Esophagus squamous epithelium (tissue), 5 donors: ENCODE results near the gene EDN3. TPM values are rescaled to one million over a fixed set of nuclear protein-coding genes. Genes with fewer than 3 reads are reported as not detected.

ENCODE experiments used
- DNase-seq: peaks from one replicate; lab custom pipeline; 2025; lab: John Stamatoyannopoulos, UW
- H3K27ac ChIP-seq, 4 donors: fragments of 200-600 bp; sonication (generic); one replicate each; pipeline ENCODE4 v1.5.1; 2016 to 2019; ENCODE audit warnings: mild to moderate bottlenecking in 1 of 4
- H3K27me3 ChIP-seq, 4 donors: fragments of 200-600 bp; sonication (generic); 1 replicate in 3 of 4; 2 replicates in 1 of 4; pipeline versions ENCODE4 v1.5.1 to v1.6.0; 2017 to 2021; ENCODE audit warnings: antibody characterized with exemption in 1 of 4
- H3K36me3 ChIP-seq, 3 donors: fragments of 200-600 bp; sonication (generic); one replicate each; pipeline ENCODE4 v1.5.1; 2016 to 2019
- H3K4me1 ChIP-seq, 3 donors: fragments of 200-600 bp; sonication (generic); one replicate each; pipeline ENCODE4 v1.5.1; 2017 to 2019
- H3K4me3 ChIP-seq, 4 donors: fragments of 200-600 bp; sonication (generic); 1 replicate in 3 of 4; 2 replicates in 1 of 4; pipeline ENCODE4 v1.5.1; 2016 to 2019; ENCODE audit warnings: mild to moderate bottlenecking in 2 of 4, moderate library complexity in 1 of 4
- H3K9me3 ChIP-seq, 3 donors: fragments of 200-600 bp; sonication (generic); one replicate each; pipeline ENCODE4 v1.5.1; 2016 to 2019
- POLR2A ChIP-seq, 4 donors: fragments of 450-650 bp; IDR thresholded peaks; one replicate each; pipeline ENCODE4 v1.6.1; 2017; ENCODE audit warnings: antibody characterized with exemption in 4 of 4, mild to moderate bottlenecking in 4 of 4, moderate library complexity in 3 of 4
- WGBS, 2 donors: methylation state at CpG; one replicate each; pipeline ENCODE4 v1.1.5; 2018; 5-methylcytosine and 5-hydroxymethylcytosine counted together
- intact Hi-C: fragments of 100-400 bp; cut with DNase I; formaldehyde crosslinking; loops from one replicate; pipeline ENCODE4 v1.15.0; 2022
- total RNA-seq, 4 donors: library from RNA; depleted of rRNA; stranded (reverse); fragments of >200 nt; gene quantifications; one replicate each; pipeline ENCODE4 v1.1.0, GENCODE V29; 2016
- TF ChIP-seq, protein P1 (sequence below), 6 experiments: fragments of 450-650 bp in 4 of 6; fragments of 200-600 bp in 2 of 6; sonication (generic) in 2 of 6; IDR thresholded peaks; one replicate each; pipeline ENCODE4 v1.5.1; 2016 to 2019; ENCODE audit warnings: antibody characterized with exemption in 6 of 6, mild to moderate bottlenecking in 4 of 6, moderate library complexity in 4 of 6
- donor health status: DM: yes; HTN: yes; CAD: no.

EDN3 gene
- total RNA-seq, 4 donors from 2014 or later = 7.5 to 65.2 (median 16.6) TPM

- DNase-seq = no peak
- intact Hi-C loops = no loop called here
- TF ChIP-seq POLR2A (IDR thresholded peaks at IDR 0.05) = no peak
- TF ChIP-seq, protein P1, sequence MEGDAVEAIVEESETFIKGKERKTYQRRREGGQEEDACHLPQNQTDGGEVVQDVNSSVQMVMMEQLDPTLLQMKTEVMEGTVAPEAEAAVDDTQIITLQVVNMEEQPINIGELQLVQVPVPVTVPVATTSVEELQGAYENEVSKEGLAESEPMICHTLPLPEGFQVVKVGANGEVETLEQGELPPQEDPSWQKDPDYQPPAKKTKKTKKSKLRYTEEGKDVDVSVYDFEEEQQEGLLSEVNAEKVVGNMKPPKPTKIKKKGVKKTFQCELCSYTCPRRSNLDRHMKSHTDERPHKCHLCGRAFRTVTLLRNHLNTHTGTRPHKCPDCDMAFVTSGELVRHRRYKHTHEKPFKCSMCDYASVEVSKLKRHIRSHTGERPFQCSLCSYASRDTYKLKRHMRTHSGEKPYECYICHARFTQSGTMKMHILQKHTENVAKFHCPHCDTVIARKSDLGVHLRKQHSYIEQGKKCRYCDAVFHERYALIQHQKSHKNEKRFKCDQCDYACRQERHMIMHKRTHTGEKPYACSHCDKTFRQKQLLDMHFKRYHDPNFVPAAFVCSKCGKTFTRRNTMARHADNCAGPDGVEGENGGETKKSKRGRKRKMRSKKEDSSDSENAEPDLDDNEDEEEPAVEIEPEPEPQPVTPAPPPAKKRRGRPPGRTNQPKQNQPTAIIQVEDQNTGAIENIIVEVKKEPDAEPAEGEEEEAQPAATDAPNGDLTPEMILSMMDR (IDR thresholded peaks at IDR 0.05) = no peak
- Histone ChIP-seq H3K27ac (no peak overlapping the region), H3K4me1 (peaks cover 0 to 14% (median 0%) of the 10 kb centered on the region in 3 donors), H3K9me3 (no peaks in the 10 kb centered on the region), H3K27me3 (peaks cover 0 to 8% (median 0%) of the 10 kb centered on the region in 4 donors), H3K4me3 (no peak overlapping the region), H3K36me3 (peaks cover 0 to 39% (median 0%) of the 10 kb centered on the region in 3 donors)
- 100% methylated on average over 1 of the region's 2 CpGs; no CpG with 5 or more reads in 1 of the 2 donors for WGBS, 2 donors
Measured at GRCh38 chr20:59326188-59326587, 25.8 kb downstream of the EDN3 start.

- H3K27ac ChIP-seq = no peak overlapping the region
- intact Hi-C loops = no loop called here
- no peak for DNase-seq
- peaks cover 0 to 14% (median 0%) of the 10 kb centered on the region in 3 donors for H3K4me1 ChIP-seq
- H3K9me3 ChIP-seq = no peaks in the 10 kb centered on the region
- H3K36me3 ChIP-seq = peaks cover 0 to 21% (median 0%) of the 10 kb centered on the region in 3 donors
- peaks cover 0 to 18% (median 0%) of the 10 kb centered on the region in 4 donors for H3K27me3 ChIP-seq
- WGBS, 2 donors = 83 to 86% methylated on average over 4 of the region's 4 CpGs
- H3K4me3 ChIP-seq = no peak overlapping the region
- TF ChIP-seq, protein P1 (IDR thresholded peaks at IDR 0.05) = no peak
- TF ChIP-seq POLR2A (IDR thresholded peaks at IDR 0.05) = no peak
Measured at GRCh38 chr20:59328071-59328470, 27.7 kb downstream of the EDN3 start.

DNA sequence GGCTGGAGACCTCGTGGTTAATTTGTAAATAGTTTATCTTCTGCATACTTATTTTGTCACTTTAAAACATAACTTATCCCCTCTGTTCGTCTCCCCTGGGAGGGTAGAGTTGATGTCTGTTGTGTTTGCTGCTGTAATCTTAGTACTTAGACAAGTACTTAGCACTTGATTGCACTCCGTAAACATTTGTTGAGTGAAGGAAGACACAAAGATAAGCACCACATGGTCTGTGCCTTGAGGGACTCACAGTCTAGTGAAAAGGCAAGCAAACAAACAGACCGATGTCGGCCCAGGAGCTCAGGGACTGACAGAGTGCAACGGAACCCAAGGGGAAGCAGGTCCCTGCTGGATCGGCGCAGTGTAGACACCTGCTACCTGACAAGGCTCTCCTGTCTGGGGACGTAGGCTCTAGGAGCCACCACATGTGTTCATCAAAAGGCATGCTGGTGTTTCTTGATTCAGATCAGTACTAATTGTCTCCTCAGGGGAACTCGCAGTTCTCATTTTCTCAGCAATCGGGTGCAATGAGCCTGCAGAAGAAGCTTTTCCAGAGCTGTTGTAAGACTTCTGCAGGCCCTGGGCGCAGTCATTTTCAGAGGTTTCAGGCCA, 31.4 kb downstream of the EDN3 start:
- intact Hi-C loops = no loop called here

DNA sequence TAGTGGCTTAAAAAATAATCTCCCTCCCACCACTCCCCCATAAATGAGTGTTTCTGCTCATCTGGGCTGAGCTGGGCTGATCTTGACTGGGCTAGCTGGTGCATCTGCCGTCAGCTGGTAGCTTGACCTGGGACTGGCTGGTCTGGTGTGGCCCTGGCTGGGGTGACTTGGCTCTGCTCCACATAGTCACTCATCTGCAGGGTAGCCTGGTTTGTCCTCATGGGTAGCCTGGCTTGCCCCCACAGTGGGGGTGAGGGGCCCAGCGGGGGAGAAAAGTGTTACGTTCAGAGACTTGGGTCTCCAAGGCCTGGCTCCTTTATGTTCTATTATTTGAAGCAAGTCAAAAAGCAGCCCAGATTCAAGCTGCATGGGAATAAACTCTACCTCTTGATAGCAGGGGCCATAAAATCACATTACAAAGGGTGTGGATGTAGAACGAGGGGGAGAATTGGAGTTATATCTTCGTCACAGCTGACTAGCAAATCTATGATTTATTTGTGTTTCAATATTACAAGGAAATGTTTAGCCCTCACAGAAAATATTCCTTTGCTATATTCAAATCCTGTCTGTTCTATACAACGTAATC, 32.9 kb downstream of the EDN3 start:
- H3K9me3 ChIP-seq = no peaks in the 10 kb centered on the region
- no peaks in the 10 kb centered on the region for H3K4me1 ChIP-seq
- no peaks in the 10 kb centered on the region for H3K36me3 ChIP-seq
- no peak for DNase-seq
- TF ChIP-seq, protein P1 (IDR thresholded peaks at IDR 0.05) = no peak
- no peak for TF ChIP-seq POLR2A (IDR thresholded peaks at IDR 0.05)
- H3K27ac ChIP-seq = no peak overlapping the region
- intact Hi-C loops = no loop called here
- no peak overlapping the region for H3K4me3 ChIP-seq
- H3K27me3 ChIP-seq = peaks cover 0 to 14% (median 0%) of the 10 kb centered on the region in 4 donors
- 85 to 89% methylated on average over 5 to 6 of the region's 6 CpGs for WGBS, 2 donors

More for the DNA sequence above, 31.4 kb downstream of the EDN3 start:
- H3K4me3 ChIP-seq = no peak overlapping the region
- H3K36me3 ChIP-seq = no peaks in the 10 kb centered on the region
- TF ChIP-seq POLR2A (IDR thresholded peaks at IDR 0.05) = no peak
- TF ChIP-seq, protein P1 (IDR thresholded peaks at IDR 0.05) = no peak
- no peak overlapping the region for H3K27ac ChIP-seq
- DNase-seq = no peak
- H3K9me3 ChIP-seq = no peaks in the 10 kb centered on the region
- WGBS, 2 donors = 51 to 77% methylated on average over 9 to 12 of the region's 12 CpGs
- H3K27me3 ChIP-seq = peaks cover 0 to 18% (median 0%) of the 10 kb centered on the region in 4 donors
- H3K4me1 ChIP-seq = no peaks in the 10 kb centered on the region

GRCh38 chr20:59333951-59334350, 33.5 kb downstream of the EDN3 start:
- Histone ChIP-seq H3K27ac (no peak overlapping the region), H3K4me1 (no peaks in the 10 kb centered on the region), H3K36me3 (no peaks in the 10 kb centered on the region), H3K9me3 (no peaks in the 10 kb centered on the region), H3K27me3 (peaks cover 0 to 14% (median 0%) of the 10 kb centered on the region in 4 donors), H3K4me3 (no peak overlapping the region)
- no peak for DNase-seq
- 65 to 92% methylated on average over 9 of the region's 9 CpGs for WGBS, 2 donors
- TF ChIP-seq, protein P1 (IDR thresholded peaks at IDR 0.05) = no peak
- no peak for TF ChIP-seq POLR2A (IDR thresholded peaks at IDR 0.05)
- intact Hi-C loops = no loop called here
